Midbrain (tissue), 1 donor: ENCODE data around the gene BST1.
A peak's percentile ranks its signal among the peaks of the same experiment; 100 is the strongest.
"Not testable (repeated sequence)": the region's sequence is repeated elsewhere in the genome, so short reads cannot be mapped to it uniquely, and the experiment has no call there.

ENCODE experiments used
- DNase-seq: peaks from one replicate; lab custom pipeline; 2025; lab: John Stamatoyannopoulos, UW

BST1 gene

DNA sequence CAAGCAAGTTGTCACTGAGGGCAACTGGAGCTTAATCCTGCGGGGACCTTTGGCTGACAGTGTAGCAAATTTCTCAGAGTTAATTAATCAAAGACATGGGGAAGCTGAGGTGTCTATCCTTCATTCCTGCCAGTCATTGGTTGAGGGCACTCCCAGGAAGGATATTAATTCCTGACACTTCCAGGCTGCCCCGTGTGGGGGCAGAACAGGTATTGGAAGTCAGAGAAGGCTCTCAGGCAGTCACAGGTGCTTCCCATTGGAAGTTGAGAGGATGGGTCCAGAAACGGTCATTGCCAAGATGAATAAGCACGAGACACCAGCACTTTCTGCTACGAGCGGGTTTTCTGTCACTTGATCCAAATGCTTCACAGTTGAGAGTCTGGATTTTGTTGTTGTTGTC lies 46.1 kb downstream of the BST1 start:
- no peak for DNase-seq

DNA sequence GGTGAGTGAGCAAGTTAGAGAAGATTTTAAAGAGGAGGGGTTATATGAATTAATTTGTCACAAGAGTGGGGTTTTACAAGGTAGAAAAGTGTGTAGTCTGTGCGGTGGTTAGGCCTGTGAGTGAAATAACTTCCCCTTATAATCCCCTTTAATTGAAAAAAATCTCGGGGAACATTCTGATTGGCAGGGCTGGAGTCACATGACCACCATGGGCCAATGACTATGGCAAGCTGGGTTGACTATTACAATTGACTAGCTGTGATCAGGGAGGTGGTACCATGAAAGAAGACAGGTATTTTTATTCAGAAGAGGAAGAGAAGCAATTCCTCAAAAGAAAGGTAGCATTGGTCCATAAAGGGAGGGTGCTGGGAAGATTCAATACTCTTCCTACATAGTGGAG lies 48.3 kb downstream of the BST1 start:
- no peak for DNase-seq

DNA sequence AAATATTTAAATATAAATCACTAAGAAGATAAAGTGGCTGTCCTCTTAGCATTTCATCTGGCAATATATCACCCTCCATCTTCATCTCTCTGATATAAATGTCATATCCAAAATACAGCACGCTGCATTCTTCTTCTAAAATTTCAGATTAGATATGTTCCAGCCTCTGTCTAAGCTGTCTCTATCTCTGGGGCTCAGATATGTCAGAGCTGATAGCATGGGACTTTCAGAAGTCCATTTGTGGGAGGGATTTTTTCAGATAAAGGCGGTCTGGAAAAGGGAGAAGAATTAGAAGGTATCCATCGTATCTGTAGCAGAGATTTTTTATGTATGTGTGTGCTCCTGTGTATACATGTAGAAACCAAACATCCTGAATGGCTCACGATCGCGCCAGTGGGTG lies 50.2 kb downstream of the BST1 start:
- no peak for DNase-seq

DNA sequence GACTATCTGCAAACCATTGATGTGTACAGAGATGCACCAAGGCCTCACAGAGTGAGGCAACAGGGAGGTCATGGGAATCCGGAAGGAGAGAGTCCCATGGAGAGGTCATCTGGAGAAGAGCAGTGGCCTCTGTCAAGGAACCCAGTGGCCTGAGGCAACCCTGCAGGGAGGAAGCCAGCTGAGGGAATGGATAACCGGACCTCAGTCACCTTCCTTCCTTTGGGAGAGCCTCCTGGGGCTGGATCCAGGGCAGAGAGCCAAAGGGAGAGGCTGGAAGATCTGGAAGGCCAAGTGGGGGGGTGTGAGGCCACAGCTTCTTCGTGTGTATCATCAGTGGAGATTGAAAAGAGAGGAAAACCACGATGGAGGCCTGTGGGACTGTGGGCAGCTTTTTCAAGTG lies 50.9 kb downstream of the BST1 start:
- no peak for DNase-seq

DNA sequence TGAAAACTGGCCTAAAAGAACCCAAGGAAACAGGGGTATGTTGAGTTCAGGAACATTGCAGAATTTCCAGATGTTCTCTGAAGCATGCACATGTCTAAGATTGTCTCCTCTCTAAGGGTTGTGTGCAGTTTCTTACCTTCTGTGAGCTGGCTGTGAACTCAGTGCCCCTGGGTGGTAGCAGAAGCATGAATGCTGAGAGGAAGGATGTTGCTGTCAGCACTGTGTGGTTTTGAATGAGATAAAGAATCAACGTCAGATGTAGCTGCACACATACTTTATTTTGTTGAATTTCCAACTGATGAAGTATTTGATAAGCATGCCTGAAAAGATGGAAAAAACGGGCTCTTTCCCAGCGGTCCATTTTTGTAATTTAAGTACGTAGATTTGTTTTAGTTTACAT lies 51.5 kb downstream of the BST1 start:
- no peak for DNase-seq

DNA sequence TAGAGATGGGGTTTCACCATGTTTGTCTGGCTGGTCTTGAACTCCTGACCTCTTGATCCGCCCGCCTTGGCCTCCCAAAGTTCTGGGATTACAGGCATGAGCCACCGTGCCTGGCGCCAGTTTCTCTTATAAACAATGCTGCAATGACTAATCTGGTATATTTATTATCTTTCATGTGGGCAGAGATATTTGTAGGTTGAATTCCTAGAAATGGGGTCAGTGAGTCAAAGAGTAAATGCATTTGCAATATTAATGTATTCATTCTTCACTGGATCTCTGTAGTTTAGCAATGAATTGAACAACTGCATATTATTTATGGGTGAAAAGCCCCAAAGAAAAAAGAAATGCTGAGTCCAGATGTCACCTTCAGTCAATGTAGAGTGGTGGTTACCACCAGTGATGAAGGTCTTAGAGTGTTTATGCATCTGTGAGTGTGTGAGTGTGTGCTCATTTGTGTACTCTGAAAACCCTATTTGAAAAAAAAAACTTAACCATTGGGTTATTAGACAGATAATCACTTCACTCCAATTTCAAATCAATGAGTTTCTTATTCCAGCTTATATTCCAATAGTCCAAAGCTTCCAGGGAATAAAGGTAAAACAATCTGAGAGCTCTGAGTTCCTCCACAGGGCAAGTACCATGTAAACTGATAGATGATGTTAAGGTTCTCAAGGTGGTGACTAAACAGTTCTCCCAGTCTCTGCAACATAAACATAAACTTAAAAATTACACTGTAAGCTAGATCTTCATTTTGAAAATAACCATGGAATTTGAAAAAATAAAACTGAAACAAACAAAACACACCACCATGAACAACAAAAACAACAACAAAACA lies 52.7 kb downstream of the BST1 start:
- no peak for DNase-seq

DNA sequence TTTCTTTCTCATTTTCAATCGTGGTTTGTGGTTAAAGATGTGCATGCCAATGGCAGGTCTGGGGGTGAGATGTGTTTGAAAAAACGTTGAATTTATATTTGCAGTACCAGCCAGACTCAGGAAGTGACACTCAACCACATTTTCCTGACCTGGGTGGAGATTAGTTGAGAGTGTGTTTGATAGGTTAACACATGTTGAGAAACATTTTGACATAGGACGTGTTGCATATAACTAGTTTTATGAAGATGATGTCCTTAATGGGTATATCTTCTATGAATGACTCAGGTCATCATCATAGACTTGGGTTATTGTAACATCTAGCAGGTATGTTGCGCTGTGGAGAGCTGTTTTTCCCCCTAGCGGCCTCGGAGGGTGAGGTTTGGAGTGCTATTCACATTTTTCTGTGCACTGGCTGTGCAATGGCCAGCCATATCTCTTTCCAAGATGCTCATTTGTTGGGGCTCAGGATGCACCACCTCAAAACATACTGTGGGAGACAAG lies 53.5 kb downstream of the BST1 start:
- no peak for DNase-seq

DNA sequence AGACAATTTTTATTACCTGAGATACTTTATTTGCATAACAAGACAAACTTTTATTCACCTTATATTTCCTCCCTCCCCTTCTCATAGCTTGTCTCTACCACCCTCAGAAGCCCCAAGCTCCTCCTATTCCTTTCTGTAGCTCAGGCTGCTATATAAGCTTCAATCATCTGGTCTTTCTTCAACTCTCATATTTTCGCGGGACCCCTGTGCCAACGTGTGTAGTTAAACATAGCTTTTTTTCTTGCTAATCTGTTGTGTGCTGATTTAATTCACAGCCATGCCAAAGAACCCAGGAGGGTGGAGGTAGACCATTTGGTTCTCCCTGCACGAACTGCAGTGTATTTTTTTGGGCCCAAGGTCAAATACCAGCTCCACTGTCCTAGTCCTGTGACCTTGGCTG lies 54.2 kb downstream of the BST1 start:
- DNase-seq: no peak

DNA sequence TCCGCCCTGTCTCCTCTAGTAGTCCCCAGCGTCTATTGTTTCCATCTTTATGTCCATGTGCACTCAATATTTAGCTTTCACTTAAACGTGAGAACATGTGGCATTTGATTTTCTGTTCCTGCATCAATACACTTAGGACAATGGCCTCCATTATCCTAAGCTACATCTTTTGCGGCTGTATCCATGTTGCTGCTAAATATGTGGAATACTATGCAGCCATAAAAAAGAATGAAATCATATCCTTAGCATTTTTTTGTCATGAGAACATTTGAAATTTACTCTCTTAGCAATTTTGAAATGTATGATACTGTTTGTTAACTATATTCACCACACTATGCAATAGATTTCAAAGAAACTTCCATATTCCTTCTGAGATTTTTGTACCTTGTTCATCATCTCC lies 55.4 kb downstream of the BST1 start:
- DNase-seq: no peak

DNA sequence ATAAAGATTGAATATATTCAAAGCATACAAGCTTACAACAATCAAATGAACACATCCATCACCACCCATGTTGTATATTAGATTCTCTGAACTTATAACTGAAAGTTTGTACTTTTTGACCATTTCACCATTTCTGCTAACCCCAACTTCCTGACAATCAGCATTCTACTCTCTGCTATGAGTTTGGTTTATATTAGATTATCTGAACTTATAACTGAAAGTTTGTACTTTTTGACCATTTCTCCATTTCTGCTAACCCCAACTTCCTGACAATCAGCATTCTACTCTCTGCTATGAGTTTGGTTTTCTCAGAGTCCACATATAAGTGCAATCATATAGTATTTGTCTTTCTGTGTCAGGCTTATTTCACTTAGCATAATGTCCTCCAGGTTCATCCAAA lies 59.6 kb downstream of the BST1 start:
- DNase-seq: not testable (repeated sequence)

DNA sequence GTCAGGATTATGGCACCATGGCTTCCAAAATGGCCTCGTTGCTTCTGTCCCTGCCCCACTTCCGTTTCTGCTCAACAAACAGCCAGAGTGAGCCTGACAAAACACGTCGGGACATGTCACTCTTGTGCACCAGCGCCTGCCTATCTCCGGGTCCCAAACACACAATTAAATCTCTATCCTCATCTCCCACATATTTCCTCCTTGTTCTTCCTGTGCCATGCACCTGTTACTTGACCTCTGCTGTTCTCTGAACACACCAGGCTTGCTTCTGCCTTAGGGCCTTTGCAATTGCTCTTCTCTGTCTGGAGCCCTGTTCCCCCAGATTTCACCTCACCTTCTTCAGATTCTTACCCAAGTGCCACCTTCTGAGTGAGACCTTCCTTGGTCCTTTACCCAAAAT lies 62.5 kb downstream of the BST1 start:
- no peak for DNase-seq

DNA sequence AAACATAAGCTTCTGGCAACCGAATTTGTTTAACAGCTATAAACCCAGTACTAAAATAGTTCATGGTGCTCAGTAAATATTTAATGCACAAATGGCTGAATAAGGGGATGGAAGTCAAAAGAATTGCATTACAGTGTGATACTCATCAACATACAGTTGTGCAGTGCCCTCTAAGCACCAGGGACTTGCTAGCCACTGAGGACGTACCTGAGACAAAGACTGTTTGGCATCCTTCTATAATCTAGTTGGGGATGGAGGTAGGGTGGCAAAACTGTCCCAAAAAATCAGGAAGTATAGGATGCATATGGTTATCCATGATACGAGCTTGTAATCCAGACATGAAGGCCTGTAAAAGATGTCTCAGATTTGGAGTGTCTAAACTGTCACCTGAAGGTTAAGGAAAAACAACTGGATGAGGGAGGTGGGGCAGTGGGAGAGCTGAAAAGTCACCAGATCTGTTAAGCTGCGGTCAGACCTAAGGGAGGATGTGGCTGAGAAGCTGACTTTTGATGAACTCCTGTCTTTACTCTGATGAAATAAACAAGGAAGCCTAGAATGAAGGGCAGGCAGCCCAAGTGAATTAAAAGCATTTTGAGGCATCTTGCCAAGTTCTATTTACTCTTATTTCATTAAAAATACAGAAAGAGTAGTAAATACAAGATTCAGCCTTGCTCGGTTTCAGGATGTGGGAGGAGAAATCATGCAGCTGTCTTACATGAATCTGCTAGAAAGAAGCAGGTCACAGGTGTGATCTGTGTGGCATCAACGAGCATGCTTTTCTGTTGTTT lies 63.2 kb downstream of the BST1 start:
- DNase-seq: no peak

DNA sequence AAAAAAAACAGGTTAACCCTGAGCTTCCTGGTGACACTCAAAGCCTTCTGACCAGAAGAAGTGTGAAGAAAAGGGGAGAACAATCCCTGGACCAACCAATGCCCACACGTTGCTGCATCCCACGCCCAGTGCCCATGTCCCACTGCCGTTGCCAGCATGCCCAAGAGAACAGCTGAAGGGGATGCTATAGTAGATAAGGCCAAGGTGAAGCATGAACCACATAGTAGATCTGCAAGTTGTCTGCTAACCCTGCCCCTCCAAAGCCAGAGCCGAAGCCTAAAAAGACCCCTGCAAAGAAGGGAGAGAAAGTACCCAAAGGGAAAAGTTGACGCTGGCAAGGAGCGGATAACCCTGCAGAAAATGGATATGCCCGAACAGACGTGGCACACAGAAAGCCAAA lies 64.0 kb downstream of the BST1 start:
- no peak for DNase-seq

DNA sequence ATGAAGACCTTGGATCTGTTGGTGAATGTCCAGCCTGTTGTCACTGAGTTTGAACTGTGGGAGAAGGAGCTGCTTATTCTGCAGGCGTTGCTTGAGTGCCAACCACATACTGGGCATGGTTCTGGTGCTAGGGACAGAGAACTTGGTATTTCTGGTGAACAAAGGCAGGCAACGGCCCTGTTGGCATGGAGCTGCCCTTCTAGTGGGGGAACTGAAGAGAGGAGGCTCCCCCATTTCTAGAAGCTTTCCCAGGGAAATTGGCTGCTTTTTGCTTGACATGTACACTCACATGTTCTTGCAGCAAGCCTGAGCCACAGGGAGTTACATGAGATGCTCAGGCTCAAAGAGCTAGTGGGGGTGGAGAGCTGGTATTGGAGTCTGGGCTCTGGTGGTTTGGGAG lies 66.3 kb downstream of the BST1 start:
- peak; percentile 32 for DNase-seq

DNA sequence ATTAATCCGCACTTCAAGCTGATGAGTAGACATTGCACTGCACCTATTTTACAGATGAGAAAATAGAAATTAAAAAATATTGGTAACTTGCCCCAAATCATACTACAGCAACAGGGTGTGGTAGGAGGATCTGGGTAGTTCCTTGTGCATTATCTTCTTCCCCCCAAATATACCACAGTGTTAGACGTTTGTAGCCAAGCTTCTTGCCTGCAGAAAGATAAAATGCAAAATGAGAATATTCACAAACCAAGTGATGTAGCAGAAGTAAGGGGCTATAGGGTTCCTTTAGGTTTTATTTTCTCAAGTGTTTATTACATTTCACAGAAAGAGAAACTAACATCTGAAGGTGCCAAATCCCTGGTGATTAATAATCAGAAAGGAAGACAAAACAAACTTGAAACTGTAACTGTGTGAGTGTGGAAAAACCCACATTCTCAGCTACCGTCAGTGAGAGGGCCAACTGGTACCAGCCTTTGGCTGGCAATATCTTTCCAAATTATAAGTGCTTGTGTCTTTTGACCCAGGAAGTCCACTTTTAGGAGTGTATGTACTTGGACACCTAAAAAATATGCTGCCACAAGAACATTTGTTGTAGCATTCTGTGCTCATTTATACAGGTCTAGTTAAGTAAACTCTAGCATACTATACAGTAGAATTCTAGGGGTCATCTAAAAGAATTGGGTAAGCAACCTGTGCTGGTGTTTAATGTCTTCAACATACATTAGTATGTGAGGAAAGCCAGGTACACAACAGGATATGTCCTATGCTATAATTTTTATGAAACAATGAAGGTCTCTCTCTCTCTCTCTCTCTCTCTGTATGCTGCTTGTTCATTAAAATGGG lies 68.6 kb downstream of the BST1 start:
- DNase-seq: no peak

DNA sequence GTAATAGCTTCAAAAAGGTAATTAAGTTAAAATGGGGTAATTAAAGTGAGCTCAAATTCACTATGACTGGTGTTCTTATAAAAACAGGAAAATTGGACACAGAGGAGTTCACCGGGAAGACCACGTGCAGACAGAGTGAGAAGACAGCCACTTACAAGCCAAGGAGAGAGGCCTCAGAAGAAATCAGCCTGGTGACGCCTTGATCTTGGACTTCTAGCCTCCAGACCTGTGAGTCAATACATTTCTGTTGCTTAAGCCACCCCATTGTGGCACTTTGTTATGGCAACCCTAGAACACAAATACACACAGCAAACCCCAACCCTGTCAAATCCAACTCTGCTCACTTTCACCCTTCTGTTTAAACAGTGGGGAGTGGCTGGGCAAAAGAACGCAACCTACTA lies 71.2 kb downstream of the BST1 start:
- no peak for DNase-seq

DNA sequence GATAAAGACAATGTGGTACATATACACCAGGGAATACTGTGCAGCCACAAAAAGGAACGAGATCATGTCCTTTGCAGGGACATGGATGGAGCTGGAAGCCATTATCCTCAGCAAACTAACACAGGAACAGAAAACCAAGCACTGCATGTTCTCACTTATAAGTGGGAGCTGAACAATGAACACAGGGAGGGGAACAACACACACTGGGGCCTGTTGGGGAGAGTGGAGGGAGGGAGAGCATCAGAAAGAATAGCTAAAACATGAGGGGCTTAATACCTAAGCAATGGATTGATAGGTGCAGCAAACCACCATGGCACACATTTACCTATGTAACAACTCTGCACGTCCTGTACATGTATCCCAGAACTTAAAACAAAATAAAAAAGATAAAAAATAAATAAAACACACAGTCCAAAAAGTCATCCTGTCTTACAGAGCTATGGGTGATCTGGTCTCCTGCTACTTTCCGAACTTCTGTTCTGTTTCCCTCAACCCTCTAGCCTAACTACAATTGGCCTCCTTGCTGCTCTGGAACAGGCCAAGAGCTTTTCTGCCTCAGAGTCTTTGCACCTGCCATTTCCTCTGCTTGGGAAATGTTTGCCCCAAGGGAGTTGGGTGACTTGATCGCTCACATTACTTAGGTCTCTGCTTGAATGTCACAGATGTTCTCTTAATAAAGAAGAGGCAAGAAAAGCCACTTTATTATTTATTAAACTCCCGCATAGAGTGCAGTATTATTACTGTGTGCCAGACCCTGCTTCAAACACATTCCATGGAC lies 74.2 kb downstream of the BST1 start:
- DNase-seq: no peak

DNA sequence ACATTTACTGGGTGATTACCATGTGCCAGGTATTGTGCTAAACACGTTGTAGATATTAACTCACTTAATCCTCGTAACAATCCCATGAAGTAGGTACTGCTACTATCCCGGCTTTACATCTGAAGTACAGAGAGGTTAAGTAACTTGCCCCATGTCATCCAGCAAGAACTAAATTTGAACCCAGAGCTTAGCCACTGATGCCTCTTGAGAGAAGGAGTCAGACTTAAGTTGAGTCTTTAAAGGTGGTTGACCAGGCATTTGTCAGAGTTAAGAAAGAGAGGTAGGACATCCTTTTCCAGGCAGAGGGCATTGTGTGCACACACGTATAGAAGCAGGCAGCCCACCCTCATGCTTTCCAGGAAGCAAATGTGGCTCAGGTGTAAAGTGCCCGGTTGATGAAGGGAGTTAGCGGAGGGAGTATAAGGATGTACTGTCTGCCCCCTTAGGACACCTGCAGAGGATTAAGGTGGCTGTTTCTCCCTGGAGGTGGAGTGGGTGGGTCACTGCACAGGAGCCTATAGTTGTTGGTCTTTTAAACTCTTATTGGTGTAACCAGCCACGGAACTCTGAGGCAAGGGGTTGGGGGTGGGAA lies 74.9 kb downstream of the BST1 start:
- no peak for DNase-seq

DNA sequence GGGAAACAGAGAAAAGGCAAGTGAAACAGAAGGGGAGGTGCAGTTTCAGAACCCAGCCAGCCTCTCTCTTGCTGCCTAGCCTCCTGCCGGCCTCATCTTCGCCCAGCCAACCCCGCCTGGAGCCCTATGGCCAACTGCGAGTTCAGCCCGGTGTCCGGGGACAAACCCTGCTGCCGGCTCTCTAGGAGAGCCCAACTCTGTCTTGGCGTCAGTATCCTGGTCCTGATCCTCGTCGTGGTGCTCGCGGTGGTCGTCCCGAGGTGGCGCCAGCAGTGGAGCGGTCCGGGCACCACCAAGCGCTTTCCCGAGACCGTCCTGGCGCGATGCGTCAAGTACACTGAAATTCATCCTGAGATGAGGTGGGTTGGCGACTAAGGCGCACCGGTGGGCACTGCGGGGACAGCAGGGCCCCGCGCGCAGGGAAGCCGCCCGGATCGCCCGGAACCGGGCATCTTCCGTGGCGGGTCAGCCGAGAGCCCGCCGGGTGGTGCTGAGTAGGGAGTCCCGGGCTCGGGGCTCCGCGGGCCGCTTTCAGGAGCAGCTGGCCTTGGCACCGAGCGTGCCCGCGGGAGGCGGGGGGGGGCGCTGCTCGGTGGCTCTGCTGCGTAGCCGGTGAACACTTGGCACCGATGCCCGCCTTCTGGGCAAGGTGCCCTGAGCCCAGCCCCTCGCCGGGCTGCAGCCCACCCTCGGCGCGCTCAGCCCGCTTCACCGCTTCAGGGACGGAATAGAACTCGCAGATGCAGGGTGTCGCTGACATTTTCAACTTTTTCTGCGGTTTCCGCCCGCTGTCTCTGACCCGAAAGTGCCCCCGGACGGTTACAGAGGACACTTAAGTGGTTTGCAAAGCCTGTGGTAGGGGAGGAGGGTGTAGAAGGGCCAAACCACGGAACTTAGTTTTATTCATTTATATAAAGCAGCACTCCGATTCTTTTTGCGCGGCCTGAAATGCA lies 75.7 kb downstream of the BST1 start, which contains the start of gene CD38:
TSS of gene CD38 (plus strand) at position 40 of the 953 bp plus-strand sequence. CDS start at position 127, 87 bp downstream.
- peak; percentile 69 for DNase-seq

DNA sequence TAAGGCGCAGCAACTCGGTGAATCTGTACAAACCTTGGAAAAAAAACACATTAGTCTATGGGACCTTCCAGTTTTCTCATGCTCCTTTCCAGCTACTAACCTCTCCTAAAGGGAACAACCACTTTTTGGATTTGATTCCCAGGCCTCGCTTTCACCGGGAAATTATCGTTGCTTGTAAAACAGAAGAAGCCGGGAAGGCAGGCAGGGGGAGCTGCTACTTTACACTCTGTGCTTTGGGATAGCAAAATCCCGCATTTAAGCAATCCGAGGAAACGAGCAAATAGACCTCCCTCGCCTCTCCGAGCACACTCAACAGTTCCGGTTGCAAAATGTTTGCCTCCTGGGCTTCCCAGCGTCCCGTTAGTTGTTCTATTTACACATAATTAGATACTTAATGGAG lies 76.4 kb downstream of the BST1 start:
- DNase-seq: peak; percentile 62
